Measurements from ENCODE around the gene SLC7A4.
"Not testable (repeated sequence)": the region's sequence is repeated elsewhere in the genome, so short reads cannot be mapped to it uniquely, and the experiment has no call there.

Gene SLC7A4

DNA sequence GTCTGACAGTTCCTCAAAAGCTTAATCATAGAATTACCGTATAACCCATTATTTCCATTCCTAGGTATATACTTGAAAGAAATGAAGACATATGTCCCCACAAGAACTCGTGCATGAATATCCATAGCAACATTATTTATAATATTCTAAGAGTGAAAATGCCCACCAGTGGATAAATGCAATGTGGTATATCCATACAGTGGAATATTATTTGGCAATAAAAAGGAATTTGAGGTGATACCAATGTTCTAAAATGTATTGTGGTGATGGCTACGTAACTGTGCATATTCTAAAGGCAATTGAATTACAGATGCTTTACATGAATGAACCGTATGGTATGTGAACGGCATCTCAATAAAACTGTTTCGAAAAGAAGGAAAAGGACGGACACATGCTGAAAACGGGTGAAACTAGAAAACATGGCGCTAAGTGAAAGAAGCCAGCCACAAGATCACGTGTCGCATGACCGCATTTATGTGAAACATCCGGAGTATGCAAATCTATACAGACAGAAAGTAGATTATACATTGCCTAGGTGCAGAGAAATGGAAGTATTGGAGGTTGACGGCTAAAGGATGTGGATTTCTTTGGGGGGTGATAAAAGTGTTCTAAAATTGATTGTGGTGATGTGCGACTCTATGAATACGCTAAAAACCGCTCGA is 29.4 kb upstream of the SLC7A4 start:
- DNase-seq: not testable (repeated sequence)

DNA sequence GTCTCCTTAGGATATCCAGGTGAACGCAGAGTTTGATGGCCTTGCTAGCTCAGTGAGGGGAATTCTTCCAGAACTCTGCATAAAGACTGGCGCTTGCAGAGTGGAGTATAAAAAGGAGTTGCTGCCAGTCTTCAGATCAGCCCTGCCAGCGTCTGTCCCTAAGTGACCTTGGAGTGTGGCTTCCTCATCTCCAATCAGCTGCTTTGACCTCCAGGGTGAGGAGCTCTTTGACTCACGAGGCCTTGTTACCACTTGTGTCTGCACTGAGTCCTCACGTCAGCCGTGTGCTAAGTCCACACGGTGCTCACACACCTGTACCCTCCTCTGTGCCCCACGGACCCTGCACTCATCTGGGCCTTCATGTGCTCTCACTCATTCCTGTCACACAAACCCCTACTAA is 28.0 kb upstream of the SLC7A4 start:
- DNase-seq: not testable (repeated sequence)

DNA sequence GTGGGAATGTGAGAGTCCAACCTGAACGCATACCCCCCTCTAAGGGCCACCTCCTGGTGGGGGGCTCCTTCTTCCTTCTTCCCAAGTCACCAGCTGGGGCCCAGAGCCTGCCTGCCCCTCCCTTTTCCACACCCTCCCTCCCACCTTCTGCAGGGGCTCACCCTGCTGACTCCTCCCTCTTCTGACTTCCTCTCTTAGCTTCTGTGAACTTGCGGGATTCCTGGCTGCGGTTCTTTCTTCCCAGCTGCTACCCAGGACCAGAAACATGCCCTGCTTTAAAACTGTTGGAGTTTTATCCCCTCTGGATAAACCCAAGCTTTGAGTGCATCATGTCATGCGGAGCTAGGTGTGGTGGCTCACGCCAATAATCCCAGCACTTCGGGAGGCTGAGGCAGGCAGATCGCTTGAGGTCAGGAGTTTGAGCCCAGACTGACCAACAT is 23.5 kb upstream of the SLC7A4 start:
- peak; percentile 21 for DNase-seq

DNA sequence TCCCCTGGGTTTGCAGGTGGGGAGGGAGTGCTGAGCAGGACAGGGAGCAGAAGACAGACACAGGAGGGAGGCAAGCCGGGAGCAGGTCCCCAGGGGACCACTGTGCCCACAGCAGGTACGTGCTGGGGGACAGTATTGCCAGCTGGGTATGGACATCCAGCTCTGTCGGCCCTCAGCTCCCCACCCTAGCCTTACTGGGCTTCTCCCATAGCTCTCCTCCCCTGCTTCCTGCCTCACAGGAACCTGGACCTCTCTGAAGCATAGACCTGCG is 23.1 kb upstream of the SLC7A4 start:
- DNase-seq: peak; percentile 6

DNA sequence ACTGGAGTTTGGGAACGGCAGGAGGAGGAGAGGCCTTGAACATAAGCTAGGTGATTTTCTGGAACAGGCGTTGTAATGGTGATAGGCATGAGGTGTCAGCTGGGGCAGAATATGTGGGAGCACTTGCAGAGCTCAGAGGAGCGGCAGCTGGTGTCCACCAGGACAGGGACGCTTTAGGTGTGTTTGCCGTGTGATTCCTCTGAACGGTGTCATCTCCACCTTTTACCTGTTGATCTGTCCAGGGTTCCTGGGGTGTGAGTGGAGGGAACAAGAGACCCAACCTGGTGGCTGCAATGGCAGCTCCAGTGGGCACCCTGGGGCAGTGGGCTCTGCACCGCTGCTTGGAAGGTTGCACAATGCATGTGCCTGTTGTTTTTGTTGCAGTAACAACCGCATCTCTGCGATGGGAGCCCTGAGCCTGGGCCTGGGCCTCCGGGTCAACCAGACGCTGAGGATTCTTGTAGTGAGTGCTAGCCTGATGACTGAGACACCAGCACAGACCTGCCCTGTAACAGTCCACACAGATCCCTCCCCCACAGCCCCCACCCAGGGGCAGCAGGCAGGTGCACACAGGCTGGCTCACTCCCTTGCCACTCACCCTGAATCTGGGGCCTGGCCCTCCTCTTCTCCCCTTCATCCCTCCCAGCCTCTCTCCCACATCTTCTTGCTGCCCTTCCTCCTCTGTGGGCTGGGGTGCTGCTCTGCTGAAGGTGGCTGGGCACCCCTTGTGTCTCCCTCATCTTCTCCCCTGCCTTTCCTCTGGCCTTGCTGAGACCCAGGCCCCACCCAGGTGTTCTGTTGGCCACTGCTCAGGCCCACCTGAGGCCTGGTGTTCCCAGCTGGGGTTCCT is 22.6 kb upstream of the SLC7A4 start:
- no peak for DNase-seq

DNA sequence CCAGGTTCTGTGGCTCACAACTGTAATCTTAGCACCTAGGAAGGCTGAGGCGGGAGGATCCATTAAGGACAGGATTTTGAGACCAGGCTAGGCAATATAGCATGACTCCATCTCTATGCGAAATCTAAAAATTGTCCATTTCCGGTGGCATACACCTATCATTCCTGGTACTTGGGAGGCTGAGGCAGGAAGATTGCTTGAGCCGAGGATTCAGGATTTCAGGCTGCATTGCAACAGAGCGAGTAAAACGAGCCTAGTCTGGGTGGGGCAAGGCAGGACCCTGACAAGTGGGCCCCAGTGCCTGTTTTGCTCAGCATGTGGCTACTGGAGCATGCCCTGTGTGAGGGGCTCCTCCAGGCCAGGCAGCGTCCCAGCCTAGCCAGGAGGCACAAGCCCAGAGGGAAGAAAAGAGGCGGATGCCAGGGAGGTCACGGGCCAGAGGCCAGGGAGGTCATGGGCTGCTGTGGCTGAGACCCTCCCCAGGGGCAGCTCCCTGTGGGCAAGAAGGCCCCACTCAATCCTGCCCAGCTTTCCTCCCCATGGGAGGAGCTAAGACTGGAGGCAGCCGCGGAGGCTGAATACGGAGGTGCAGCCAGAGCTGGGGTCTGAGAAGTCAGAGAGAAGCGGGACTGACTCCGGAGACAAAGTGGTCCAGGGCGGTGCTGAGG is 21.8 kb upstream of the SLC7A4 start:
- DNase-seq: no peak

DNA sequence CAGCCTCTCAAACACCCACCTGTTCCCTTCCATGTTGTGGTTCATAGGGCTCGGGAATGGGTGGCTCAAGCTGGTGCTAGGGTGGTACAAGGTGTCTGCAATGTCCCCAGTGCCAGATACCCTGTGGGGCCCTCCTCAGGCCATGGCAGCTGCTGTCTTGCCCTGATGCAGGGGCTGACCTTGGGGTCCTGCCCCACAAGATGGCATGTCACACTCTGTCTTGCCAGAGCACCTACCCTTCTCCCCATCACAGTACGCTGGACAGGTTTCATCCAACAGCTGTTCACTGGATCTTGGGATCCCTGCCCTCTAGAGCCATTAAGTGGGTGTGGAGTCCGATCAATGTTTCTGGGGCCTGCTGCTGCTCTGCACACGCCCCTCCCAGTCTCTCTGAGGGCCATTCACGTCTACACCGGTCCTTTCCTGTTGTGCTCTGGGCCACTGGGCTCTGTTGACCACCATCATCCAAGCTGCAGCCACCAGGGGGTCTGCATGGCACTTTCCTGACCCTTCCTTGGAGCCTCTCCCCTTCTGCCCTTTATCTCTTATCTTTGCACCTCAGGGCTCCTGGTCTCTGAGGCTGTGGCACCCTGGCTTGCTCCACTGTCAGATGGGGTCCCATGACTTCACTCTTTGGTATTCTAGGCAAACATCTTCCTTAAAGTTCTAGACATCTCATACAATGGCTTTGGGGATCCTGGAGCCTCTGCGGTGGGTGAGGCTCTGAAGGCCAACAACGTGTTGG is 20.5 kb upstream of the SLC7A4 start:
- DNase-seq: no peak

DNA sequence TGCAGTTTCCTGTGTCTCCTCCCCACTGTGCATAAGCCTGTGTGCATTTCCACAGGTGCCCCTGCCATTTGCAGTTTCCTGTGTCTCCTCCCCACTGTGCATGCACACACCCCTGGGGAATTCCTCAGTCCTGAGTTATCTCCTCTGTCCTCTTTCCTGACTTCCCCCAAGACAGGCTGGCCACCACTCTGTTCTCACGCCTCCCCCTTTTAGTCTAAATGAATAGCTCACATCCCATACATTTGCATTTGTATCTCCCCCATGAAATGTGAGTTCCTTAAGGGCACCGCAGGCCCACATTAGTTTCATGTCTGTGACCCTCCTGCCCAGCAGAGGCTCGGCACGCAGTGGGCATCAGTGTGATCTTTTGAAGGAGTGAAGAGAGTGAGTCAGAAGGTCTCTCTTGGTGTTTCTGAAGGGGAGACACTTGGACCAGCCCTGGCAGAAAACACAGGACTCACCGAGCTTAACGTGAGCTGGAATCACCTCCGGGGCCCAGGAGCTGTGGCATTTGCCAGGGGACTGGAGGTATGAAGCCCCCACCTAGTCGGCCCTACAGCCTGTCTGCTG is 19.6 kb upstream of the SLC7A4 start:
- DNase-seq: no peak

DNA sequence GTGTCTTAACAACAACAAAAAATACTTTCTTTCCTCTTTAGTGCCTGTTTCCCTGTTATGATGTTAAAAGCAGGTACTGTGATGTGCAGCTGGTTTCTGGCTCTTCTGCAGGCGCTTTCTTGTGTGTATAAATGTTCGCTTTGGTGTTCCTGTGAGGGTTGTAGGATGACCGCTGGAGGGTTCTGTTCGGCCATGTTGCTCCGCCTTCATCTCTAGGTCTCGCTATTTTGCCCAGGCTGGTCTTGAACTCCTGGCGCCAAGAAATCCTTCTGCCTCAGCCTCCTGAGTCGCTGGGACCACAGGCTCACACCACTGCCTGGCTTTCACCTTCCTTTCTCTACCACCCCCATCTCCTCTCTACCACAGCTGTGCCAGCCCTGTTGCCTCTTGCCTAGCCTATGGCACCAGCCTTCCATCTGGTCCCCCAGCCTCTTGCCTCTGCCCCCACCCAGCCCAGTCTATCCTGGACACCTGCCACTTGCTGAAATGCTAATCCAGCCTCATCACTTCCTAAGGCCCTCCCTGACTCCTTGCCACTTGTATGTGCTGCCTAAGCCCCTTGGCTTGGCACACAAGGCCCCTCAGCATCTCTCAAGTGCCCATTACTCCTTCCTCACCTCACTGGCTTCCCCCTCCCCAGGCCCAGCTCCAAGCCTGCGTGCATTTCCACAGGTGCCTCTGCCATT is 18.9 kb upstream of the SLC7A4 start:
- no peak for DNase-seq

DNA sequence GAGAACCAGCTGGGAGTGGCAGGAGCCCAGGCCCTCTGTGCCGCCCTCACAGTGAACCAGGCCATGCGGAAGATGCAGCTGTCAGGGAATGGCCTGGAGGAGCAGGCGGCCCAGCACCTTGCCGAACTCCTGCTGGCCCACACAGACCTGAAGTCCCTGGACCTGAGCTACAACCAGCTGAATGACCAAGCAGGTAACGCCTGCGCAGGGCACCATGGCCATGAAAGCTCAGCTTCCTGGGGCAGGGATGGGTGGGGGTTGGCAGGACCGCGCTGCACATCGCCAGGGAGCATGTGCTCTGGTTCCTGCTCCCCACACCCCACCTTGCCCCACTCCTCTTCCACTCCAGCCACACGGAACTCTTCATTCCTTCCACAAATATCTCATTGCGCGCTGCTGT is 16.6 kb upstream of the SLC7A4 start:
- not testable (repeated sequence) for DNase-seq

DNA sequence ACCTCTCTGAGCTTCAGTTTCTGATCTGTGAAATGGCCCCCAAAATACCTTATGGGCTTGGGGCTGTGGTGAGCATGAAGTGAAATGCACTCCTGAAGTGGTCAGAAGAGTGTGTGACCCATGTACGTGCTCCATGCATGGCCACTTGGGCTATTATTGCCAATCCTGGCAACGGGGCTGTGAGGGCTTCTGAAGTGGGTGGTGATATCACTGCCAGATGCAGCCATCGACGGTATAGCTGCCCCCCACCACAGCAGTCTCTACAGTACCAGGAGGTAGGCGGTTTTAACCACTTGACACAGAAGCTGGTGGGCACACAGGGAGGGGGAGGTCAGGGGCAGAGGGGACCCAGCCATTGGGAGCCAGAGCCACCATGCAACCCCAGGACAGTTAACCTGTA is 16.1 kb upstream of the SLC7A4 start:
- DNase-seq: not testable (repeated sequence)

DNA sequence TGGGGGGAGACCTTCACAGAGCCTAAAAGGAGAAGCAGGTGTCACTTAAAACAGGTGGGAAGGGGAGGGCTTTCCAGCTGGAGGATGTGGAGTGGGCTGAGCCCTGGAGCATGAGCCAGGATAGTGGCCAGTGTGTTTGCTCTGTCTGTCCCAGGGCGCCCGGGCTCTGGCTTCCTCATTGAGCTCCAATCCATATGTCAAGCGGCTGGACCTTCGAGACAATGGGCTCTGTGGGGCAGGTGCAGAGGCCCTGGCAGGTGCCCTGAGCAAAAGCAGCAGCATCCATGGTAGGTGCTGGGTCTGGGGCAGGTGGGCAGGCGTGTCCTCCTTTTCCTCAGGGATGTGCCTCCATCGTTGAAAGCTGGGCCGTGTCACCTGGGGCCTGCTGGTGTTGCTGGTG is 15.4 kb upstream of the SLC7A4 start:
- no peak for DNase-seq

DNA sequence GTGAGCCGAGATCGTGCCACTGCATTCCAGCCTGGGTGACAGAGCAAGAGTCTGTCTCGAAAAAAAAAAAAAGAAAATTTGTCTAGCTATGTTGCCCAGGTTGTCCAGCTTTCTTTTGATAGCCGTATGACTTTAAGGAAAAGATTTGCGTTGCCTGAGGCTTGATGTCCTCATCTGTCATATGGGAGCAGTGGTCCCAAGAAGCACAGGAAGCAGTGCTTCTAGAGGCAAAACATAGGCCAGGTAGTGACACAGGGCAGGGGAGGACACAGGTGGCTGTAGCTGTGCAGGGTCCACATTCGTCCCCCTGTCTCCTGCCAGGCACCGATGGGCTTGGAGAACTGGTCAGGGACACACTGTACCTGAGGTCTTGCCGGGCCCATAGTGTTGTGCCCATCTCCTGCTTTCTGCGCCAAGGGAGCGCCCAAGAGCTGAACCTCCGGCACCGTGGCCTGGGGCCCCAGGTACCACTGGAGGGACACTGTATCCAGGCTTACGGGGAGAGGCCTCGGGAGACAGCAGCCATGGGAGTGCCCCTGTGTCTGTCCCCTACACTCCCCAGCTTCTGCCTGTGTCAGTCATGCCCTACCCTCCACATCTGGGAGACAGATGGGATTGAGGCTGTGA is 14.8 kb upstream of the SLC7A4 start:
- DNase-seq: no peak

DNA sequence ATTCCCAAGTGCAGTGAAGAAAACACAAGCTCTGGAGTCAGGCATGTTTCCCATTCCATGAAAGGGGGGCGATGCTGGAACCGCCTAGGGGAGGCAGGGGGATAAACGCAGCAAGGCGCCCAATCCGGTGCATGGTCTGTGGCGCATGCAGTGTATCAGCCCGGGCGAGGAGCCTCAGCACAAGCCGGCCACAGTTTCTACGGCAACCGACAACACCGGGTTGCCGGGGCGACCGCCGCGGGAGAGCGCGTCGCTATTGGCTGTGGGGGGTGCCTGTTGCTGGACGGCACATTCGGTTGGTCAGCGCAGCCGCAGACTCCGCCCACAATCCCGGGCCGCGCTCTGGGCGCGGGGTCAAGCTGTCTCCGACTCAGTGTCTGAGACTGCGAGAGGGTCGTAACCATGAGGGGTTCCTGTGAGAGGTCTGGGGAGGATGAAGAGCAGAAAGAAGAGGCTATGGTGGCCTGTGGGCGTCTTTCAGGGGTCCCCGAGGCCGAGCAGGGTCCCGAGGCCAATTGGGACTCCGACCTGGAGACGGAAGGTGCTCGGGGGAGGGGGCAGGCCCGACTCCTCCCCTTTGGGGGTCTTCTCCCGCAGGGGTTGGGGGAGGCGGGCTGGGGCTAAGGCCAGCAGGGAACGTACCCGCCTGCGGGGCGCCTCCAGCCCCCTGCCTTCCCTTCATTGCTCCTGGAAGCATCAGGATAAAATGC is 13.4 kb upstream of the SLC7A4 start, which contains the start of gene LRRC74B:
Gene LRRC74B (plus strand): TSS at position 362 of the 710 bp plus-strand sequence. CDS start 41 bp downstream, at position 403.
- DNase-seq: peak; percentile 74

DNA sequence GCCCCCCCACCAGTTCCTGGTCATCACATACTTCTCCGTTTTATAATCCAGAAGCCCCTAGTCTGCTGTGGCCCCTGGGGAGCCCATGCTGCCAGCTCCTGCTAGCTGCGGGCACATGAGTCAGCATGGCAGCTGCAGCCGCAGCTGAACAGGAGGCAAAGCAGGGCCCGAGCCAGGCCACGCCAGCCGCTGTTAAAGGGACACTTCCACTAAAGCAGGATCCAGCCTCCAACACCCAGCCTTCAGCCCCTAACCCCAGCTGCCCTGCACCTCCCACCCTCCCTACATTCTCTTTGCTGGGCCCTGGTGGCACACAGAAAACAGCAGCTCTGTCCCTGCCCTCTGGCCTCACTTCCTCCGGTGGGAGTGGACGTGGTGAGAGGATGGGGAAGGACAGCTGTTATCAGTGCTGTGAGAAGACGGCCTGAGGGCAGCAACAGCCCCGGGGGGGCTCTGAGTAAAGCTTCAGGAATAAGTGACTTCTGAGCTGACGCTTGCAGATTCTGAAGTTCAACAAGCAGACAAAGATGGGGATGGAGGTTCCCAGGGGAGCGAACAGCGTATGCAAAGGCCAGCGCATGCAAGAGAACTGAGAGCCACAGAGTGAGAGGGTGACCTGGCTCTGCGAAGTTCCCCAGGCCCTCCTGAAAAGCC is 12.7 kb upstream of the SLC7A4 start:
- no peak for DNase-seq

DNA sequence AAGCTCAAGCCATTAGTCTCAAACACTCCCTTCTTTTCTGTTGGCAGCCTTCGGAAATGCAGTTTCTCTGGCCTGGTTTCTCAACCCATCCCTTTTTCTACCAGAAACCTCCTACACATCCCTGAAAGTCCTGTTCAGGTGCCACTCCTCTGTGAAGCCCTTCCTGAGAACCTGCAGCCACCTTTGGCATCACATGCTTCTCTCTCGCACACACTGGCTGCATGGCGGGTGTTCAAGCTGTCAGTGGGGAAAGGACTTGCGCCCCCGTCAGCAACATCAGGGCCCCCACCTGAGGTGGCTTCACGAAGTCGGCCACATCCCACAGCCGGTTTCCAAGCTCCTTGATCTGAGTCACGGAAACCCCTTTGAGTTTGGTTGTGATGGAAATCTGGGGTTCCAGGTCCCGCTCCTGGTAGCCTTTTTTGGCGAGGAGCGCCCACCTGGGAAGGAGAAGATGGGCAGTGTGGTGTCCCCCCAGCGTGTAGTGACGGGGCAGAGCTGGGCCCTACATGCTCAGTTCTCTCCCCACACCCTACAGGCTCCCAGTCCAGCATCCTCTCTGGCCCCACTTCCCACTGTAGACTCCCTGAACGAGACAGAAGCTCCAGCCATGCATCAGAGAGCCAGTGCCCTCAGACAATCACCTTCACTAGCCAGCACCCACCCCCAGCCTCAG is 11.6 kb upstream of the SLC7A4 start:
- no peak for DNase-seq

DNA sequence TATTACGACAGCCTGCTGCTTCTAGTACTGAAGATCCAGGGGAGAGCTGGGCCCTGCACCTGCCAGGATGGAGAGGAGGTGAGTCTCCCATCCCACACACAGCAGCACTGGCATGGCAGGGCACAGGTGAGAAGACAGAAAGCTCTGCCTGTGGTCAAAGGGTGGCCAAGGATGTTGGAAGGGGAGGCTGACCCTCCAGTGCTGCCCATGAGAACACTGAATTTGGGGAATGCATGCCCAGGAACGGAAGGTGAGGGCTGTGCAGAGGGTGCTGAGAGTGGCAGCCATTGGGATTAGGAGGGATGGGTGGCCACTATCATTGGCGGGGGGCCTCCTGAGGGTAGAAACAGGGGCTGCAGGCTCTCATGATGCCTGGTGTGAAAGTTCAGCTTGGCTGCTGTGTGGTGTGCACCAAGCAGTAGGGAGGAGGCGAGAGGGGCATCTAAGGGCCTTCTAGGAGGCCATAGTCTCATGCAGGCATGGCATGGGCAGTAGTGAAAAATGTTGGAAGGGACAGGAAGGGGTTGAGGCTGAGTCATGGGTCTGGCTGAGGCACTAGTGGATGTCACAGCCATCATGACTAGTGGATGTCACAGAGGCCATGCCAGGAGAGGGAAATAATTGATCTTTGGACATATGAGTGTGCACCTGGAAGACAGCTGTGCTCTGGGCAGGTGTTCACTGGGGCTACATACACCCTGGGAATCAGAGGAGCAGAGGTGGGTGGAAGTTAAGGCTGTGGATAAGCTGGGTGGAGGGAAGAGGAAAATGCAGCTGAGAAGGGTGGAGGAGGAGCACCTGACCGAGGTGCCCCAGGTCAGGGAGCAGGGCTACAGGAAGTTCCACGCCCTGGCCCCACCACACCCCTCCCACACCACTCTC is 10.9 kb upstream of the SLC7A4 start:
- DNase-seq: no peak

DNA sequence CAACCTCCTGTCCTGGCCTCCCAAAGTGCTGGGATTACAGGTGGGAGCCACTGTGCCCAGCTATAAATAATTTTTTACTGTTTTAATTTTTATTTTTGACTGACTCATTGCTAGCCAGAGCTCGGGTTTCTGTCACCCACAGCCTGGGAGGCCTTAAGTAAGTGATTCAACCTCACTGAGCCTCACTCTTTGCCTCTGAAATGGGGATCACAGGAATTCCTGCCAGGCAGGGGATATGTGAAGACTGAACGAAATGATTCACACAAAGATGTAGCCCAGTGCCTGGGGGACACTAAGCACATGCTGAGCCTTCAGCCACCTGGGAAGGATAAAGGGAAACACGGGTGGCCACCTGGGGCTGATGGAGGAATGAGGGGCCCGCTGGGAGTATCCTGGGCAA is 9.6 kb upstream of the SLC7A4 start:
- DNase-seq: no peak

DNA sequence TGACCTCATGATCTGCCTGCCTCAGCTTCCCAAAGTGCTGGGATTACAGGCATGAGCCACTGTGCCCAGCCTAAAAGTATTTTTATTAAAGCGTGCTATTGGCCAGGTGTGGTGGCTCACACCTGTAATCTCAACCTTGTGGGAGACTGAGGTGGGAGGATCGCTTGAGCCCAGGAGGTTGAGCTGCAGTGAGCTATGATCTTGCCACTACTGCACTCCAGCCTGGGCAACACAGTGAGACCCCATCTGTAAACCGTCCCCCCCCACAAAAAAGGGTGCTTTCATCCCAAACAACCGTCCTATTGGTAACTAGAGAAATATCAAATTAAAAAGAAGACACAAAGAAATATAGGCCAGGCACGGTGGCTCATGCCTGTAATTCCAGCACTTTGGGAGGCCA is 6.8 kb upstream of the SLC7A4 start:
- DNase-seq: not testable (repeated sequence)

Data from CD4-positive, alpha-beta T cell treated with Interleukin-17A for 4 hours (primary cell).